Neural progenitor cell (in vitro differentiated cells): ENCODE measurements around the gene IFIH1. TPM values are rescaled to one million over a fixed set of nuclear protein-coding genes. Genes with fewer than 3 reads are reported as not detected.

Experiments used
- DNase-seq: peaks from one replicate; pipeline ENCODE4 v3.0.0-alpha.2; 2016; ENCODE audit warnings: low spot score
- H2AFZ ChIP-seq: fragments of 200-600 bp; sonication (generic); replicated peaks from 2 replicates; pipeline ENCODE4 v1.6.1; 2016; ENCODE audit warnings: antibody characterized with exemption
- H3F3A ChIP-seq: fragments of 200-600 bp; sonication (generic); 2 replicates; pipeline ENCODE4 v1.6.1; 2016; ENCODE audit warnings: antibody characterized with exemption, low read depth
- H3K27ac ChIP-seq: fragments of 200-600 bp; sonication (generic); 2 replicates; pipeline ENCODE4 v1.5.1; 2016; ENCODE audit warnings: mild to moderate bottlenecking
- H3K27me3 ChIP-seq: fragments of 200-600 bp; sonication (generic); 2 replicates; pipeline ENCODE4 v1.6.1; 2016; ENCODE audit warnings: mild to moderate bottlenecking, moderate library complexity
- H3K36me3 ChIP-seq: fragments of 200-600 bp; sonication (generic); 2 replicates; pipeline ENCODE4 v1.5.1; 2016
- H3K4me1 ChIP-seq: fragments of 200-600 bp; sonication (generic); 2 replicates; pipeline ENCODE4 v1.6.1; 2016; ENCODE audit warnings: mixed run types
- H3K4me2 ChIP-seq: fragments of 200-600 bp; sonication (generic); 2 replicates; pipeline ENCODE4 v1.6.1; 2016
- H3K4me3 ChIP-seq: fragments of 200-600 bp; sonication (generic); 2 replicates; pipeline ENCODE4 v1.5.1; 2016
- H3K79me2 ChIP-seq: fragments of 200-600 bp; sonication (generic); 2 replicates; pipeline ENCODE4 v1.6.1; 2016; ENCODE audit warnings: low read depth
- H3K9ac ChIP-seq: fragments of 200-600 bp; sonication (generic); 2 replicates; pipeline ENCODE4 v1.6.1; 2016
- H3K9me3 ChIP-seq: fragments of 200-600 bp; sonication (generic); 2 replicates; pipeline ENCODE4 v1.5.1; 2016; ENCODE audit warnings: low read depth
- H4K20me1 ChIP-seq: fragments of 200-600 bp; sonication (generic); 2 replicates; pipeline ENCODE4 v1.6.1; 2016; ENCODE audit warnings: low read depth
- H3K27ac Mint-ChIP-seq: 3 replicates; pipeline ENCODE4 v1.8.0; 2021; ENCODE audit warnings: mixed read lengths
- H3K27me3 Mint-ChIP-seq: 2 replicates; pipeline ENCODE4 v1.8.0; 2022; ENCODE audit warnings: low read depth, mild to moderate bottlenecking, inconsistent platforms, moderate library complexity, mixed read lengths; ENCODE audit not compliant: insufficient read depth
- H3K36me3 Mint-ChIP-seq: 3 replicates; pipeline ENCODE4 v1.8.0; 2021; ENCODE audit warnings: mixed read lengths
- H3K4me1 Mint-ChIP-seq: 3 replicates; pipeline ENCODE4 v1.8.0; 2021; ENCODE audit warnings: mixed read lengths
- H3K4me3 Mint-ChIP-seq: 3 replicates; pipeline ENCODE4 v1.8.0; 2021; ENCODE audit warnings: mild to moderate bottlenecking, moderate library complexity, mixed read lengths
- H3K9me3 Mint-ChIP-seq: 3 replicates; pipeline ENCODE4 v1.8.0; 2020; ENCODE audit warnings: mixed read lengths
- CTCF ChIP-seq: fragments of 200-600 bp; sonication (generic); IDR thresholded peaks from 2 replicates; pipeline ENCODE4 v1.5.1; 2017; ENCODE audit warnings: antibody characterized with exemption, mild to moderate bottlenecking
- EZH2 ChIP-seq: fragments of 200-600 bp; sonication (generic); IDR thresholded peaks from 2 replicates; pipeline ENCODE4 v1.6.1; 2017; ENCODE audit warnings: antibody characterized with exemption, mild to moderate bottlenecking, moderate library complexity
- EZH2phosphoT487 ChIP-seq: fragments of 200-600 bp; sonication (generic); IDR thresholded peaks from 2 replicates; pipeline ENCODE4 v1.6.1; 2017; ENCODE audit warnings: antibody characterized with exemption
- total RNA-seq: library from RNA; depleted of rRNA; stranded (reverse); fragments of >200 nt; gene quantifications from 2 replicates; pipeline ENCODE4 v1.2.3, GENCODE V29; 2015; ENCODE audit warnings: low replicate concordance

IFIH1 gene
- total RNA-seq, 1 donor from 2014 or later, result 0.79 TPM

GRCh38 chr2:162330881-162331280 lies 12.4 kb upstream of the IFIH1 start:
- H3K9ac ChIP-seq, result no peak overlapping the region
- no peaks in the 10 kb centered on the region for H4K20me1 ChIP-seq
- Mint-ChIP-seq H3K27ac (no peak overlapping the region), H3K27me3 (peaks cover 2% of the 10 kb centered on the region), H3K4me1 (no peaks in the 10 kb centered on the region), H3K9me3 (no peaks in the 10 kb centered on the region), H3K36me3 (no peaks in the 10 kb centered on the region), H3K4me3 (no peak overlapping the region)
- no peak for TF ChIP-seq EZH2phosphoT487
- TF ChIP-seq CTCF, result no peak
- TF ChIP-seq EZH2, result no peak
- DNase-seq, result no peak
- H3K4me3 ChIP-seq, result no peak overlapping the region
- H3K79me2 ChIP-seq, result no peaks in the 10 kb centered on the region
- H3K4me2 ChIP-seq, result no peak overlapping the region
- H3K27me3 ChIP-seq, result no peaks in the 10 kb centered on the region
- no peaks in the 10 kb centered on the region for H3K36me3 ChIP-seq
- H3K4me1 ChIP-seq, result no peaks in the 10 kb centered on the region
- H3K9me3 ChIP-seq, result no peaks in the 10 kb centered on the region
- no peaks in the 10 kb centered on the region for H3F3A ChIP-seq
- H2AFZ ChIP-seq, result no peak overlapping the region
- no peak overlapping the region for H3K27ac ChIP-seq

GRCh38 chr2:162328424-162329157 lies 10.1 kb upstream of the IFIH1 start:
- DNase-seq, result no peak

GRCh38 chr2:162327806-162328205 lies 9.3 kb upstream of the IFIH1 start:
- H3K4me3 Mint-ChIP-seq, result no peak overlapping the region
- H3K27me3 Mint-ChIP-seq, result peaks cover 4% of the 10 kb centered on the region
- no peak overlapping the region for H3K4me2 ChIP-seq
- H3K36me3 Mint-ChIP-seq, result no peaks in the 10 kb centered on the region
- H3K9me3 Mint-ChIP-seq, result no peaks in the 10 kb centered on the region
- H3K27ac ChIP-seq, result no peak overlapping the region
- H3K36me3 ChIP-seq, result no peaks in the 10 kb centered on the region
- H3K4me1 Mint-ChIP-seq, result no peaks in the 10 kb centered on the region
- no peaks in the 10 kb centered on the region for H3K4me1 ChIP-seq
- H3K4me3 ChIP-seq, result no peak overlapping the region
- no peak overlapping the region for H2AFZ ChIP-seq
- H3K27ac Mint-ChIP-seq, result no peak overlapping the region
- no peaks in the 10 kb centered on the region for H3K9me3 ChIP-seq
- no peaks in the 10 kb centered on the region for H3K27me3 ChIP-seq
- no peaks in the 10 kb centered on the region for H3K79me2 ChIP-seq
- no peaks in the 10 kb centered on the region for H3F3A ChIP-seq
- DNase-seq, result no peak
- TF ChIP-seq EZH2phosphoT487 (no peak), CTCF (no peak), EZH2 (no peak)
- no peaks in the 10 kb centered on the region for H4K20me1 ChIP-seq
- no peak overlapping the region for H3K9ac ChIP-seq

More at GRCh38 chr2:162328424-162329157, 10.1 kb upstream of the IFIH1 start:
- no peak overlapping the region for H3K4me3 Mint-ChIP-seq
- Histone ChIP-seq H2AFZ (no peak overlapping the region), H3K9me3 (no peaks in the 10 kb centered on the region), H3K36me3 (no peaks in the 10 kb centered on the region), H3K27me3 (no peaks in the 10 kb centered on the region), H3K27ac (no peak overlapping the region), H4K20me1 (no peaks in the 10 kb centered on the region), H3K4me2 (no peak overlapping the region), H3K79me2 (no peaks in the 10 kb centered on the region), H3K9ac (no peak overlapping the region), H3K4me3 (no peak overlapping the region), H3F3A (no peaks in the 10 kb centered on the region), H3K4me1 (no peaks in the 10 kb centered on the region)
- H3K4me1 Mint-ChIP-seq, result no peaks in the 10 kb centered on the region
- H3K36me3 Mint-ChIP-seq, result no peaks in the 10 kb centered on the region
- H3K27ac Mint-ChIP-seq, result no peak overlapping the region
- peaks cover 3% of the 10 kb centered on the region for H3K27me3 Mint-ChIP-seq
- TF ChIP-seq EZH2phosphoT487, result no peak
- no peak for TF ChIP-seq CTCF
- no peak for TF ChIP-seq EZH2
- H3K9me3 Mint-ChIP-seq, result no peaks in the 10 kb centered on the region
